ENCODE measurements around the gene CRACR2B.

The CRACR2B gene

DNA sequence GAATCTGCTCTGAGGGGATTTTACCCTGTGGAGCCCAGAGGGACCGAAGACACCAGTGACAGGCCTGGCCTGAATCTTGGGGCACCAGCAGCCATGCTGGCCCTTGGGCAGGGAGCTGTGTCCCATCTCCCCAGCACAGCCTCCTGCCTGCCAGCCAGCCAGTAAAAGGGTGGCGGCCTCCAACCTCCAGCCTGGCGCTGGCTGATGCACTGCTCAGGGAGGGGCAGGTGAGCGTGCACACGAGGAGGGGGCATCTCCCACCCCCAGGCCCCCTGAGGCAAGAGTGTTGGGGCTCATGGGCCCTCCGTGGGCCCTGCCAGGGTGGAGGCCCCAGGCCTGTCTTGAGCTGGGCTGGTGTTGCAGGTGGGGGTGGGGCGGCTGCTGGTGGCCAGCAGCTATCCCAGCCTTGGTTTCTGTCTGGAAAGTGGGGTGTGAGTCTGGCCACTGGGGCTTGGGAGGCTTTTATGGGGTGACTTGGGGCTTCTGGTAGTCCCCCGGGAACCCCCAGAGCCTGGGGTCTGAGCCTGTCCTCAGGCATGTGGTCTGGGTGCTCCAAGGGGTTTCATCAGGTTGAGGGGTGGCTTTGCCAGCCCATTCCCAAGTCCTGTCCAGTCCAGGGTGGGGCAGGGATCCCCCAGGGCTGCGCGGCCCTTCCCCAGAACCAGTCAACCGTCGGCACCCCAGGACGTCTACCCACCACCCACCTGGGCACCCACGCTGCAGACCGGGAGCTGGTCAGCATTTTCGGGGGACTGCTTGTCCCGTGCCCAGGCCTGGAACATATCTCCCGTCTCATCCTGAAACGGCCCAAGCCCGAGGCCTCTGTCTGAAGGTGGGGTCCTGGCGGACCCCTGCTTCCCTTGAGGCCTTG, 32.8 kb downstream of the CRACR2B start:
- peak overlapping the region in 1 of 2 experiments; percentile 18 for H3K14ac ChIP-seq (ENCODE audit: low read length in 2 of 2)
- H3K4me3 ChIP-seq (ENCODE audit: insufficient read depth in 1 of 2, low read depth in 1 of 2, low read length in 2 of 2) = peak overlapping the region in 1 of 2 experiments; percentile 35
- peak overlapping the region in 1 of 2 experiments; percentile 21 for H2BK12ac ChIP-seq (ENCODE audit: low read length in 2 of 2)
- peaks cover 34 to 65% of the 10 kb centered on the region in 2 experiments for H3K36me3 ChIP-seq (ENCODE audit: control insufficient read depth in 1 of 2, insufficient read depth in 2 of 2, low read depth in 1 of 2, low read length in 2 of 2)
- H3K4me2 ChIP-seq (ENCODE audit: low read length, poor library complexity, severe bottlenecking) = no peak overlapping the region
- H2BK5ac ChIP-seq (ENCODE audit: low read depth, low read length, poor library complexity, severe bottlenecking) = no peak overlapping the region
- H3K18ac ChIP-seq (ENCODE audit: low read depth in 1 of 2, low read length in 2 of 2) = peak overlapping the region; percentile 38 to 86
- peaks cover 68% of the 10 kb centered on the region for H3K4me1 ChIP-seq (ENCODE audit: control insufficient read depth, insufficient read depth, low read depth, low read length)
- H2BK120ac ChIP-seq (ENCODE audit: low read depth, low read length) = peak overlapping the region; percentile 37
- H4K8ac ChIP-seq (ENCODE audit: low read length) = peak overlapping the region; percentile 78
- H3K27ac ChIP-seq (ENCODE audit: low read length, poor library complexity, severe bottlenecking) = peak overlapping the region; percentile 45
- H3K27me3 ChIP-seq (ENCODE audit: control insufficient read depth in 1 of 2, insufficient read depth in 1 of 2, low read length in 2 of 2) = no peaks in the 10 kb centered on the region
- H2AK5ac ChIP-seq (ENCODE audit: low read length, severe bottlenecking) = peak overlapping the region; percentile 68
- H2BK15ac ChIP-seq (ENCODE audit: low read depth, poor library complexity, severe bottlenecking) = no peak overlapping the region
- H2AFZ ChIP-seq (ENCODE audit: low read depth, low read length) = no peak overlapping the region
- H3K4ac ChIP-seq (ENCODE audit: low read depth in 1 of 2, low read length in 2 of 2) = peak overlapping the region in 1 of 2 experiments; percentile 47
- peak overlapping the region; percentile 54 for H3K9ac ChIP-seq (ENCODE audit: low read length)
- peak overlapping the region; percentile 3 for H4K91ac ChIP-seq (ENCODE audit: low read length)
- no peak for DNase-seq
- H3K79me1 ChIP-seq (replicated peaks; ENCODE audit: low read length, poor library complexity, severe bottlenecking) = peaks cover 26% of the 10 kb centered on the region
- peak overlapping the region in 1 of 2 experiments; percentile 27 for H3K23ac ChIP-seq (ENCODE audit: low read length in 2 of 2)
- 91% methylated on average over 21 of the region's 21 CpGs for WGBS
- H3K9me3 ChIP-seq (ENCODE audit: control insufficient read depth, low read length) = no peaks in the 10 kb centered on the region

GRCh38 chr11:861105-861479, 33.4 kb downstream of the CRACR2B start:
- Histone ChIP-seq H3K36me3 (ENCODE audit: control insufficient read depth in 1 of 2, insufficient read depth in 2 of 2, low read depth in 1 of 2, low read length in 2 of 2) (peaks cover 34 to 65% of the 10 kb centered on the region in 2 experiments), H3K9me3 (ENCODE audit: control insufficient read depth, low read length) (no peaks in the 10 kb centered on the region), H3K9ac (ENCODE audit: low read length) (no peak overlapping the region), H3K27ac (ENCODE audit: low read length, poor library complexity, severe bottlenecking) (no peak overlapping the region), H3K4me3 (ENCODE audit: insufficient read depth in 1 of 2, low read depth in 1 of 2, low read length in 2 of 2) (no peak overlapping the region), H3K27me3 (ENCODE audit: control insufficient read depth in 1 of 2, insufficient read depth in 1 of 2, low read length in 2 of 2) (no peaks in the 10 kb centered on the region), H3K79me1 (replicated peaks; ENCODE audit: low read length, poor library complexity, severe bottlenecking) (peaks cover 24% of the 10 kb centered on the region), H2BK5ac (ENCODE audit: low read depth, low read length, poor library complexity, severe bottlenecking) (no peak overlapping the region), H2BK120ac (ENCODE audit: low read depth, low read length) (no peak overlapping the region), H3K14ac (ENCODE audit: low read length in 2 of 2) (no peak overlapping the region), H3K23ac (ENCODE audit: low read length in 2 of 2) (no peak overlapping the region), H2AK5ac (ENCODE audit: low read length, severe bottlenecking) (no peak overlapping the region), H4K8ac (ENCODE audit: low read length) (no peak overlapping the region), H2AFZ (ENCODE audit: low read depth, low read length) (no peak overlapping the region), H2BK12ac (ENCODE audit: low read length in 2 of 2) (no peak overlapping the region), H3K4me2 (ENCODE audit: low read length, poor library complexity, severe bottlenecking) (no peak overlapping the region), H4K91ac (ENCODE audit: low read length) (no peak overlapping the region), H3K4me1 (ENCODE audit: control insufficient read depth, insufficient read depth, low read depth, low read length) (peaks cover 70% of the 10 kb centered on the region), H2BK15ac (ENCODE audit: low read depth, poor library complexity, severe bottlenecking) (no peak overlapping the region), H3K4ac (ENCODE audit: low read depth in 1 of 2, low read length in 2 of 2) (no peak overlapping the region), H3K18ac (ENCODE audit: low read depth in 1 of 2, low read length in 2 of 2) (no peak overlapping the region)
- DNase-seq = no peak
- WGBS = 97% methylated on average over 14 of the region's 14 CpGs

DNA sequence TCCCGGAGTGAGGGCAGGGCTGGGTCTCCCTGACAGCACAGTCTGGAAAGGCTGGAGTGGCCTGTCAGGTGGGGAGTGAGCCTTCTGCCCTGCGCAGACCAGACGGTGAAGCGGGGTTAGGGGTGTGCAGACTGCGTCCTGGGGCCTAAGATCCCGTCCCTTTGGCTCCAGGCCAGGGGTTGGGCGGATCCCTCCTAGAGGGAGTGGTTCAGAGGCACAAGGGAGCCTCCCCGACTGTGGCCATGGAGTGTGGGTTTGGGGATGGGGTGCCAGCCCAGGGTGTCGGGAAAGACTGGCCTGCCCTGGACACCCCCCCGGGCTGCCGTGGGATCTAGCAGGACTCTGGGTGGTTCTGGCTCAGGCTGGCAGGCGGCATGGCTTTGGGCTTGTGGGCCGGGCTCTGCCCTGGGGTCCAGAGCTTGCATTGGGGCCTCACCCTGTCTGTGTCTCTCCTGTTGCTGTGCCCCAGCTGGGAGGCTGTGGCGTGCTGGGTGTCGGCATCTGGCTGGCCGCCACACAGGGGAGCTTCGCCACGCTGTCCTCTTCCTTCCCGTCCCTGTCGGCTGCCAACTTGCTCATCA, 34.5 kb downstream of the CRACR2B start:
- H3K79me1 ChIP-seq (replicated peaks; ENCODE audit: low read length, poor library complexity, severe bottlenecking) = peaks cover 21% of the 10 kb centered on the region
- H3K14ac ChIP-seq (ENCODE audit: low read length in 2 of 2) = no peak overlapping the region
- WGBS = 85% methylated on average over 20 of the region's 20 CpGs
- H3K27ac ChIP-seq (ENCODE audit: low read length, poor library complexity, severe bottlenecking) = no peak overlapping the region
- no peaks in the 10 kb centered on the region for H3K27me3 ChIP-seq (ENCODE audit: control insufficient read depth in 1 of 2, insufficient read depth in 1 of 2, low read length in 2 of 2)
- no peak overlapping the region for H3K18ac ChIP-seq (ENCODE audit: low read depth in 1 of 2, low read length in 2 of 2)
- no peak overlapping the region for H2BK120ac ChIP-seq (ENCODE audit: low read depth, low read length)
- H4K91ac ChIP-seq (ENCODE audit: low read length) = no peak overlapping the region
- no peak overlapping the region for H2BK15ac ChIP-seq (ENCODE audit: low read depth, poor library complexity, severe bottlenecking)
- no peak for DNase-seq
- H2AK5ac ChIP-seq (ENCODE audit: low read length, severe bottlenecking) = peak overlapping the region; percentile 23
- peaks cover 68% of the 10 kb centered on the region for H3K4me1 ChIP-seq (ENCODE audit: control insufficient read depth, insufficient read depth, low read depth, low read length)
- no peak overlapping the region for H2BK12ac ChIP-seq (ENCODE audit: low read length in 2 of 2)
- H4K8ac ChIP-seq (ENCODE audit: low read length) = peak overlapping the region; percentile 19
- no peak overlapping the region for H2BK5ac ChIP-seq (ENCODE audit: low read depth, low read length, poor library complexity, severe bottlenecking)
- H3K36me3 ChIP-seq (ENCODE audit: control insufficient read depth in 1 of 2, insufficient read depth in 2 of 2, low read depth in 1 of 2, low read length in 2 of 2) = peaks cover 37 to 68% of the 10 kb centered on the region in 2 experiments
- no peaks in the 10 kb centered on the region for H3K9me3 ChIP-seq (ENCODE audit: control insufficient read depth, low read length)
- no peak overlapping the region for H3K4me3 ChIP-seq (ENCODE audit: insufficient read depth in 1 of 2, low read depth in 1 of 2, low read length in 2 of 2)
- no peak overlapping the region for H3K23ac ChIP-seq (ENCODE audit: low read length in 2 of 2)
- H3K4me2 ChIP-seq (ENCODE audit: low read length, poor library complexity, severe bottlenecking) = no peak overlapping the region
- peak overlapping the region; percentile 1 for H3K9ac ChIP-seq (ENCODE audit: low read length)
- H3K4ac ChIP-seq (ENCODE audit: low read depth in 1 of 2, low read length in 2 of 2) = no peak overlapping the region
- H2AFZ ChIP-seq (ENCODE audit: low read depth, low read length) = no peak overlapping the region

DNA sequence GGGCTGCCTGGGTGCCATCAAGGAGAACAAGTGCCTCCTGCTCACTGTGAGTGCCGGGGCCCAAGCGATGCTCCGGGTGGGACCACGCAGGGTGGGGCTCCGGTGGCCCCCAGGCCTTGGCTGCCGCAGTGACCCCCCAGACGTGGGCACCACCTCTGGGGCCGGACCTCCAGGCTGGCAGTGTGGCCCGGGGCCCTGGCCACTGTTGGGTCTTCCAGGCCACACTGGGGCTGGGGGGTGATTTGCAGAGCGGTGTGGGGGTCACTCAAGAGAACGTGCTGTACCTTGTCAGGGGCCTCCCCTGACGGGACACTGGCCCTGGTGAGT, 34.9 kb downstream of the CRACR2B start:
- Histone ChIP-seq H3K79me1 (replicated peaks; ENCODE audit: low read length, poor library complexity, severe bottlenecking) (peaks cover 21% of the 10 kb centered on the region), H2BK12ac (ENCODE audit: low read length in 2 of 2) (no peak overlapping the region), H3K4me1 (ENCODE audit: control insufficient read depth, insufficient read depth, low read depth, low read length) (peaks cover 68% of the 10 kb centered on the region), H3K4me3 (ENCODE audit: insufficient read depth in 1 of 2, low read depth in 1 of 2, low read length in 2 of 2) (no peak overlapping the region), H2AK5ac (ENCODE audit: low read length, severe bottlenecking) (peak overlapping the region; percentile 23), H3K4me2 (ENCODE audit: low read length, poor library complexity, severe bottlenecking) (peak overlapping the region; percentile 55), H4K91ac (ENCODE audit: low read length) (no peak overlapping the region), H3K36me3 (ENCODE audit: control insufficient read depth in 1 of 2, insufficient read depth in 2 of 2, low read depth in 1 of 2, low read length in 2 of 2) (peaks cover 37 to 67% of the 10 kb centered on the region in 2 experiments), H2BK5ac (ENCODE audit: low read depth, low read length, poor library complexity, severe bottlenecking) (no peak overlapping the region), H3K27ac (ENCODE audit: low read length, poor library complexity, severe bottlenecking) (peak overlapping the region; percentile 93), H3K9ac (ENCODE audit: low read length) (no peak overlapping the region), H3K27me3 (ENCODE audit: control insufficient read depth in 1 of 2, insufficient read depth in 1 of 2, low read length in 2 of 2) (no peaks in the 10 kb centered on the region), H3K18ac (ENCODE audit: low read depth in 1 of 2, low read length in 2 of 2) (no peak overlapping the region), H4K8ac (ENCODE audit: low read length) (peak overlapping the region; percentile 19), H2AFZ (ENCODE audit: low read depth, low read length) (no peak overlapping the region), H3K4ac (ENCODE audit: low read depth in 1 of 2, low read length in 2 of 2) (no peak overlapping the region), H2BK120ac (ENCODE audit: low read depth, low read length) (no peak overlapping the region), H3K14ac (ENCODE audit: low read length in 2 of 2) (no peak overlapping the region), H2BK15ac (ENCODE audit: low read depth, poor library complexity, severe bottlenecking) (no peak overlapping the region), H3K23ac (ENCODE audit: low read length in 2 of 2) (no peak overlapping the region), H3K9me3 (ENCODE audit: control insufficient read depth, low read length) (no peaks in the 10 kb centered on the region)
- 93% methylated on average over 11 of the region's 12 CpGs for WGBS
- DNase-seq = no peak
